ENCODE data around the gene AMBP.
A peak's percentile ranks its signal among the peaks of the same experiment; 100 is the strongest.
"Not testable (repeated sequence)": the region's sequence is repeated elsewhere in the genome, so short reads cannot be mapped to it uniquely, and the experiment has no call there.

Gene AMBP

DNA sequence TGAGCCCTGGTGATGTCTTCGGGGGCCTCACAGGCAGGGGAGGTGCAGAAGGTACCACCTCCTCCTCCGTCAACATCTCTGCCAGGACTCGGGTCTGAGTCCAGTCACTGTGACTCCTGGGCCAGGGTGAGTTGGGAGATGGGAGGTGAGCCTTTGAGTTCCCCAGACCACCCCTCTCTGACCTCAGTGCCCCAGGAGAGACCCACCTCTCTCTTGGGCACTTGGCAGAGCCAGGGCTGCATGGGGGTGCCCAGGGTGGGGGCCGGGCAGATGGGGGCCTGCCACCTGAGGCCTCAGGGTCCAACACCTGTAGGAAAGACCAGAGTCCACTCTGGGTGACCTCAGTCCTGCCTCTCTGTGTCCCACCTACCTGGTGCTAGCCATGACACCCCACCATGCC is 14.2 kb upstream of the AMBP start:
- DNase-seq (ENCODE audit: low read depth in 2 of 2, low spot score in 1 of 2) = no peak

- DNase-seq (ENCODE audit: low read depth in 2 of 2, low spot score in 1 of 2) = no peak
These were observed 13.6 kb upstream of the AMBP start for GRCh38 chr9:114091711-114092110.

- no peak for DNase-seq (ENCODE audit: low read depth in 2 of 2, low spot score in 1 of 2)
These were observed 12.7 kb upstream of the AMBP start for GRCh38 chr9:114090798-114091197.

- DNase-seq (ENCODE audit: low read depth in 2 of 2, low spot score in 1 of 2) = no peak
These were observed 11.2 kb upstream of the AMBP start for GRCh38 chr9:114089206-114089840.

- no peak for DNase-seq (ENCODE audit: low read depth in 2 of 2, low spot score in 1 of 2)
These were observed 10.6 kb upstream of the AMBP start for GRCh38 chr9:114088571-114089170.

DNA sequence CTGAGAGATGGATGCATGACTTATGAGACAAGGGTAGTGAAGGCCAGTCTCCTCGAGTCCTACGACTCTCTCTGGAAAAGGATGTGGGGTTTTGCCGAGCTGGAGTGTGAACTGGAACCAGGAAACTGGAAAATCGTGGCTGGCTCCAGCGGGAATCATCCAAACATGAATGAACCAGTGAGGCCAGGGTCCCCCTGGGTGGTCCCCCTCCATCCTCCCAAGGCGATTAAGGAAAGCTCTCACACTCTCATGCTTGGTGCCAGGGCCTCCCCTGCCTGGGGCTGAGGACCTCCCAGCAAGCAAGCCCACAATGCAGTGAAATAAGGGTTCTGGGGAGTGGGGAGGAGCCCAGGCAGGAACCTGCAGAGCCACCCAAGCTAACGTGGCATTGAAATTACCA is 9.6 kb upstream of the AMBP start:
- DNase-seq (ENCODE audit: low read depth in 2 of 2, low spot score in 1 of 2) = no peak

GRCh38 chr9:114086607-114087006 is 8.5 kb upstream of the AMBP start:
- no peak for DNase-seq (ENCODE audit: low read depth in 2 of 2, low spot score in 1 of 2)

GRCh38 chr9:114086009-114086408 is 7.9 kb upstream of the AMBP start:
- no peak for DNase-seq (ENCODE audit: low read depth in 2 of 2, low spot score in 1 of 2)

GRCh38 chr9:114085387-114085789 is 7.3 kb upstream of the AMBP start:
- no peak for DNase-seq (ENCODE audit: low read depth in 2 of 2, low spot score in 1 of 2)

DNA sequence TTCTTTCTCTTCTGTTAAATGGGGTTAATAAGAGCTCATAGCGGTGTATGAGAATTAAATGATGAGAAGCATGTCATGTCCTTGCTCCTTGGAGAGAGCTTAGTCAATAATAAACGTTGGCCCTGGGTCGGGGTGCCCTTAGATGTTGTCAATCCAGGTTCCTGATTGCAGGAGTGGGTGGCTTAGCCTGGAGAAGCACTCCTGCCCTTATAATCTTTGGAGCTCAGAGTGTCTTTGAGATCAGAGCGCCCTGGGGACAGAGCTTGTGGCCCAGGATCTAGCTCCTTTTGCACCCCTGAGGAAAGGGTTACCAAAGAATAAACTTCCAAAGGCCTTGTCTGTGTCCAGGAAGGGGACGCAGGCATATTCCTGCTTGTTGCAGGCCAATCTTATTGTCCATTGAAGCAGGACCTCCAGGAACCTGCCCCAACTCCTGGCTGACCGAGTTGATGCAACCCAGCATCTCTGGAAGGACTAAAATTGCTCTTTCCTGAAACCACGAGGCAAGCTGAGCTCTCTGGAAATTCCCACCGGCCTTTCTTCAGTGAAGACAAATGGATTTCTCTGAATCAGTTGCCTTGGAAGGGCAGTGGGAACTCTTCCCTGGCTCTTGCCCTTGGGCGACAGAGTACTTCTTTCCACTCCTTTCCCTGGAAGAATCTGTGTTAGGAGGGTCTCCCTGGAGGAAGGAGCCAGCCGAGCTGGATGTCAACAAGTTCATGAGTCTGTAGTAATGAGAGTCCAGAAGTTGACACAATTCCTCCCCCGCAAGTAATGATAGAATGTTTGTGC is 6.4 kb upstream of the AMBP start:
- no peak for DNase-seq (ENCODE audit: low read depth in 2 of 2, low spot score in 1 of 2)

DNA sequence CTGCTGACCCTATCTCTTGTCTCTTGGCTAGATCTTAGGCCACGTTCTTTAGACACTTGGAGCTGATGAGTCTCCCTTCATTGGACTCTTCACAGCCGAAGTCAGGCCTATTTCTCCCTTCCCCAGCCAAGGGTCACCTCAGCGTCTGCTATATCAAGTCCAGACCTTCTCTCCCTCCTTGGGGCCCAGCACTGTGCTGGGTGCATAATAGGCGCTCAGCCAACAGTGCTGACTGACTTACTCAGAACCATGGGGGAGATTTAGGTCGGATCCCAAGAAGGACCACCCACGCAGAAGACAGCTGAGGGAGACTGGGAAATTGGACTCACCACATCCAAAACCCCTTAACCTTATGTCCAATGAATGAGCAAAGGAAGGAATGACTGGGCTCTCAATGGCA is 5.6 kb upstream of the AMBP start:
- no peak for DNase-seq (ENCODE audit: low read depth in 2 of 2, low spot score in 1 of 2)

DNA sequence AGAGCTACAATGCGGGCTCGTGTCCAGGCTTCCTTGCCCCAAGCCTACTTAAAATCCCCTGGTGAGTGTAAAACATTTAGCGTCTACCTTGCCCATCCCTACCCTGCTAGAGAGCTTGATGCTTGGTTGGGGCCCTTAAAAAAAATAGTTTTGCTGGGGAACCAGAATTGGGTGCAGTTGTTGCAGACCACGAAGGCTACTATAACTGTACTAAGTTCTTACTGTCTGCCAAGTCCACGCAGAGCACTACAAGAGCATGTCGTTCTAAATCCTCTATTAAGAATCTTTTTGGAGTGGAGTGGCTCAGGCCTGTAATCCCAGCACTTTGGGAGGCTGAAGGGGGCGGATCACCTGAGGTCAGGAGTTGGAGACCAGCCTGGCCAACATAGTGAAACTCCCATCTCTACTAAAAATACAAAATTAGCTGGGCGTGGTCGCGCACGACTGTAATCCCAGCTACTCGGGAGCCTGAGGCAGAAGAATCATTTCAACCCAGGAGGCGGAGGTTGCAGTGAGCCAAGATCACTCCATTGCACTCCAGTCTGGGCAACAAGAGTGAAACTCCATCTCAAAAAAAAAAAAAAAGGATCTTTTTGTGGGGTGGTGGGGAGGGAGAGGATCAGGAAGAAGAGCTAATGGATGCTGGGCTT is 4.8 kb upstream of the AMBP start:
- not testable (repeated sequence) for DNase-seq (ENCODE audit: low read depth in 2 of 2, low spot score in 1 of 2)

DNA sequence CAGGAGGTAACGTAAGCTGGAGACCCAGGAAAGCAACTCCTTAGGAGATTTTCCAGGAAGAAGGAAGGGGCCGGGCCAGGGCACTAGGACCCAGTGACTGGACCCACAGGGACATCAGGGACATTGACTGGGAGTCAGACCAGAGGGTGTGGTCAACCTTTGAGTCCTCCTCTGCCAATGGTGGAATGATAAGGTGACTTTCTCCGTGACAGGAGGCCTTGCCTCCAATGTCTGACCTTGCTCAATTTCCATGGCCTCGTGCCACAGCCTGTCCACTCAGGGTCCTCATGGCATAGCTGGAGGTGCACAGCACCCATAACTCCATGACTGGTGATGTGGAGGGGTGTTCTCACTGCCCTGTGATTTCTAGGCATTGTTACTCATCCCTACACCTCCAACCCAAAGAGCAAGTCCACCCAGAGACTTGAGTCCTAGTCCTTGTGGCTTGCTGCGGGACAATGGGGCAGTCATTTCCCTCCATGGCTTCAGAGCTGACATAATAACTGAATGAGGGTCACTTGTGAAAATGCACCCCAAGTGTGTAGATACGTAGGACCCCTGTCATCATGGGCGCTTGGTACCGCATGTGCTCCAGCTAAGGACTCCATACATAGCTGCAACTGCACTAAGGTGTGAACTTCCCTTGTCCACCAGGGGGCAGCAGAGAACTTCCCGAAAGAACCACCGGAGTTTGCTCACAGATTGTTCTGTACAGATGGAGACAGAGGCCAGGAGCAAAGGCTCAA is 4.1 kb upstream of the AMBP start:
- DNase-seq (ENCODE audit: low read depth in 2 of 2, low spot score in 1 of 2) = peak; percentile 63 to 66

- DNase-seq (ENCODE audit: low read depth in 2 of 2, low spot score in 1 of 2) = no peak
These were observed 3.4 kb upstream of the AMBP start for GRCh38 chr9:114081441-114082016.

DNA sequence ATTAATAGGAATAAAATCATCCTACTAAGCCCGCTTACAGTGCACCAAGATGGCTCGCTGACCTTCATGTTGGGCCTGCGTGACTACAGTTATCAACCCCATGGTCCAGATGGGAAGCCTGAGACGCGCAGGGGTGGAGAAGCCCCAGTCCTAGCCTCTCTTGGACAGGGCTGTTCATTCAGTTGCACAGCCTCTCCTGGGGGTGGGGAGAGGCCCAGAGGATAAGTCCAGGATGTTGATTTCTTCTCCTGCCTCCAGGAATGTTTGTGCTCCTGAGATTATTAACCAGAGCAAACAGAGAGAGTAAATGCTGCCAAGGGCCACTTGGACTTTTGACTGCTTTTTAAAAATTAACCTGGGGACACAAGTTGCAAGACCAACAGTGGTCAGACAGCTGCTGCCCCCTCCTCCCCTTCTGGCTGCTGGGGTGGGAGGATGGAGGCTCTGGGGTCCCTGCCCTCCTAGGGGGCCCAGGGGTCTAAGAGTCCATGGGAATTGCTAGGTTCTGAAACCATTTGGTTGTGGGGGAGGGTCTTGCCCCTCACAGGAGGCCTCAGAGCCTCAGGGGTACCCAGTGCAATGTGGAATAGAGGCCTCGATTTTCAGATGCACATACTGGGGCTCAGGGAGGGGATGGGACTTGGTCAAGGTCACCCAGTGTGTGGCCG is 2.8 kb upstream of the AMBP start:
- no peak for DNase-seq (ENCODE audit: low read depth in 2 of 2, low spot score in 1 of 2)

GRCh38 chr9:114080195-114080772 is 2.2 kb upstream of the AMBP start:
- no peak for DNase-seq (ENCODE audit: low read depth in 2 of 2, low spot score in 1 of 2)

GRCh38 chr9:114078781-114079156 is 669 bp upstream of the AMBP start:
- no peak for DNase-seq (ENCODE audit: low read depth in 2 of 2, low spot score in 1 of 2)

DNA sequence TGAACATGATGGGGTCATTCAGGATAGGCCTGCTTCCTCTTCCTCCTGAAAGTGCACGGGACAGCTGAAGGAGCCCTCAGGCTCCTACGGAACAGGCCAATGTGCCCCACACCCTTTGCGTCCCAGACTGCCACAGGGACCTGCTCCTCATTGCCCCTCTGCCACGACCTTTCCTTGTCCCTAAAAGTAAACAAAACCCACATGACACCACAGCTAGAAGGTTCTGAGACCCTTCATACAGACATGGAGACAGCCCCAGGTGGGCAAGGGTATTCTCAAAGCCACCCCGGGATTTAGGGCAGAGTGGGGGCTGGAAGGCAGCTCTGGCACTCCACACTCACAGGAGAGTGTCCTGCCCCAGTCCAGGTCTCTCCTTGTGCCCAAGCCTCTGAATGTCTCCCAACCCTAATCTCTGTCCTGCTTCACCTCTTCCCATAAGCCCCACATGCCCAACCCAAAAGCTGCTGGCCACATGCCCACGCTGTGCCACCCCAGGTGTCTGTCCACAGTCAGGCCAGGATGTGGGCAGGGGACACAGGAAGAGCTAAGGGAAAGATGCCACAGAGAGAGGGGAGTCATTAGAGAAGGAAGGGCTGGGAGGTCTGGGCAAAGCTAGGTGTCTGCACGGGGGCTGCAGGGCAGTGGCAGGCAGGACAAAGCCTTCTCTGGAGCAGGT is 800 bp downstream of the AMBP start:
- no peak for DNase-seq (ENCODE audit: low read depth in 2 of 2, low spot score in 1 of 2)

Data from stimulated activated CD8-positive, alpha-beta memory T cell treated with anti-CD3 and anti-CD28 coated beads, Interleukin-4, amount 100 ng/mL, for 1 hour (primary cell).